Measurements from ENCODE around the gene TMTC3. TPM values are rescaled to one million over a fixed set of nuclear protein-coding genes. Genes with fewer than 3 reads are reported as not detected.

Gene TMTC3
- polyA plus RNA-seq, 1 of the 3 experiments (the other 2 are of a cell fraction): 2.8 TPM

GRCh38 chr12:88122666-88123065, 19.4 kb upstream of the TMTC3 start:
- no peak overlapping the region for H2AFZ ChIP-seq (ENCODE audit: low read depth)
- no peaks in the 10 kb centered on the region for H3K4me1 ChIP-seq (ENCODE audit: control insufficient read depth in 1 of 2, insufficient read depth in 2 of 2, low read depth in 1 of 2, low read length in 1 of 2)
- H4K20me1 ChIP-seq (ENCODE audit: insufficient read depth): no peaks in the 10 kb centered on the region
- WGBS (ENCODE audit: low lambda C conversion rate): 71% methylated on average over 4 of the region's 4 CpGs
- H3K27ac ChIP-seq (ENCODE audit: low read depth in 2 of 2, low read length in 1 of 2): no peak overlapping the region
- no peaks in the 10 kb centered on the region for H3K79me2 ChIP-seq (ENCODE audit: insufficient read depth)
- peaks cover 42 to 68% of the 10 kb centered on the region in 2 experiments for H3K36me3 ChIP-seq (replicated peaks in 1 of 2; ENCODE audit: control insufficient read depth in 1 of 2, insufficient read depth in 2 of 2, low read length in 1 of 2)
- no peak overlapping the region for H3K4me3 ChIP-seq (ENCODE audit: low read depth in 2 of 2, low read length in 1 of 2)
- H3F3A ChIP-seq (replicated peaks; ENCODE audit: insufficient read depth): no peaks in the 10 kb centered on the region
- TF ChIP-seq MAX (IDR thresholded peaks at IDR 0.05; ENCODE audit: low read depth): no peak
- no peak for TF ChIP-seq RXRA (IDR thresholded peaks at IDR 0.05; ENCODE audit: borderline replicate concordance, low read depth)
- no peak for TF ChIP-seq FOXJ3 (CRISPR knock-in tag; IDR thresholded peaks at IDR 0.05)
- no peak for DNase-seq
- no peak overlapping the region for H3K9ac ChIP-seq
- no peak overlapping the region for H3K4me2 ChIP-seq
- H3K9me2 ChIP-seq: no peaks in the 10 kb centered on the region
- CTCF ChIA-PET: interaction anchor here (1.5 to 2.0 kb wide), 2 partner anchors 21 to 871 kb away, joined by 5 read pairs; no protein-coding TSS in a partner anchor
- POLR2A ChIA-PET: no interaction called here
- H3K27me3 ChIP-seq (ENCODE audit: insufficient read depth): no peaks in the 10 kb centered on the region
- H3K9me3 ChIP-seq: no peaks in the 10 kb centered on the region

- no peaks in the 10 kb centered on the region for H3K27me3 ChIP-seq (ENCODE audit: insufficient read depth)
- H2AFZ ChIP-seq (ENCODE audit: low read depth): no peak overlapping the region
- no peak overlapping the region for H3K4me2 ChIP-seq
- peaks cover 47 to 69% of the 10 kb centered on the region in 2 experiments for H3K36me3 ChIP-seq (replicated peaks in 1 of 2; ENCODE audit: control insufficient read depth in 1 of 2, insufficient read depth in 2 of 2, low read length in 1 of 2)
- H3K79me2 ChIP-seq (ENCODE audit: insufficient read depth): no peaks in the 10 kb centered on the region
- no peaks in the 10 kb centered on the region for H3K9me3 ChIP-seq
- no peak overlapping the region for H3K27ac ChIP-seq (ENCODE audit: low read depth in 2 of 2, low read length in 1 of 2)
- ChIA-PET CTCF (interaction anchor here (1.4 kb wide), 1 partner anchor 866 kb away, joined by 5 read pairs; no protein-coding TSS in a partner anchor), POLR2A (no interaction called here)
- TF ChIP-seq ELF1 (IDR thresholded peaks at IDR 0.05) (no peak), FOXJ3 (CRISPR knock-in tag; IDR thresholded peaks at IDR 0.05) (no peak), TEAD4 (IDR thresholded peaks at IDR 0.05; ENCODE audit: borderline replicate concordance, insufficient read depth) (no peak), USF2 (IDR thresholded peaks at IDR 0.05; ENCODE audit: borderline replicate concordance, low read depth, low read length) (no peak), MAX (IDR thresholded peaks at IDR 0.05; ENCODE audit: low read depth) (no peak), TCF12 (IDR thresholded peaks at IDR 0.05) (no peak), JUND (IDR thresholded peaks at IDR 0.05) (no peak), YY1 (IDR thresholded peaks at IDR 0.05; ENCODE audit: low read depth) (no peak), ZBTB33 (IDR thresholded peaks at IDR 0.05; ENCODE audit: borderline replicate concordance, low read depth) (no peak), EP300 (IDR thresholded peaks at IDR 0.05; ENCODE audit: borderline replicate concordance in 1 of 2, low read depth in 1 of 2, low read length in 1 of 2) (no peak), CHD2 (IDR thresholded peaks at IDR 0.05; ENCODE audit: low read length, partially characterized antibody) (no peak), CTCF (IDR thresholded peaks at IDR 0.05) (no peak)
- no peak for DNase-seq
- H3K9me2 ChIP-seq: no peaks in the 10 kb centered on the region
- H3K4me1 ChIP-seq (ENCODE audit: control insufficient read depth in 1 of 2, insufficient read depth in 2 of 2, low read depth in 1 of 2, low read length in 1 of 2): no peaks in the 10 kb centered on the region
- H3K9ac ChIP-seq: no peak overlapping the region
- peaks cover 3% of the 10 kb centered on the region for H3F3A ChIP-seq (replicated peaks; ENCODE audit: insufficient read depth)
- WGBS (ENCODE audit: low lambda C conversion rate): 88% methylated on average over 3 of the region's 3 CpGs
- no peak overlapping the region for H3K4me3 ChIP-seq (ENCODE audit: low read depth in 2 of 2, low read length in 1 of 2)
- H4K20me1 ChIP-seq (ENCODE audit: insufficient read depth): no peaks in the 10 kb centered on the region
These were observed 15.0 kb upstream of the TMTC3 start for GRCh38 chr12:88127099-88127498.

Measured in SK-N-SH (cell line).